K562 (cell line): ENCODE data around the gene PIGH. TPM values are rescaled to one million over a fixed set of nuclear protein-coding genes. Genes with fewer than 3 reads are reported as not detected.

Experiments used
- ADNP ChIP-seq: fragments of 200-800 bp; sonication (Bioruptor generic); IDR thresholded peaks from 2 replicates; pipeline ENCODE4 v1.6.1; 2016; ENCODE audit warnings: missing genetic modification characterization, missing compliant biosample characterization
- ARID1B ChIP-seq: fragments of 450-650 bp; IDR thresholded peaks from 2 replicates; pipeline ENCODE4 v1.6.1; 2016; ENCODE audit warnings: antibody characterized with exemption, mild to moderate bottlenecking, inconsistent platforms
- CCNT2 ChIP-seq: IDR thresholded peaks from 2 replicates; pipeline ENCODE4 v1.6.1; 2011; ENCODE audit warnings: borderline replicate concordance, low read depth, mild to moderate bottlenecking, moderate library complexity, mixed read lengths, low read length; ENCODE audit not compliant: insufficient read length; ENCODE audit errors: extremely low read depth
- CREM ChIP-seq: IDR thresholded peaks from 2 replicates; pipeline ENCODE4 v1.6.1; 2014; ENCODE audit warnings: antibody characterized with exemption, low read depth
- JUND ChIP-seq, 2 experiments: IDR thresholded peaks; 2 replicates in 1 of 2; 3 replicates in 1 of 2; pipeline ENCODE4 v1.6.1; 2011; ENCODE audit warnings: borderline replicate concordance in 2 of 2, low read depth in 2 of 2, low read length in 2 of 2, improper control_type of control experiment in 1 of 2, missing biosample characterization in 1 of 2, missing genetic modification characterization in 1 of 2, missing genetic modification reagents in 1 of 2
- MTA2 ChIP-seq: fragments of 450-650 bp; IDR thresholded peaks from 2 replicates; pipeline ENCODE4 v1.6.1; 2016; ENCODE audit warnings: low read depth
- RBM17 ChIP-seq: fragments of 200-400 bp; formaldehyde crosslinking; IDR thresholded peaks from 2 replicates; pipeline ENCODE4 v1.6.1; 2017; ENCODE audit warnings: low read depth, mild to moderate bottlenecking, low read length, borderline replicate concordance
- RBM34 ChIP-seq: fragments of 200-400 bp; formaldehyde crosslinking; IDR thresholded peaks from 2 replicates; pipeline ENCODE4 v1.6.1; 2018; ENCODE audit warnings: low read length, borderline replicate concordance; ENCODE audit not compliant: insufficient read depth
- SIRT6 ChIP-seq: IDR thresholded peaks from one replicate; pipeline ENCODE4 v1.6.1; 2012; ENCODE audit warnings: low read depth, mild to moderate bottlenecking, control low read depth, inconsistent platforms, low read length, moderate library complexity
- ZFP1 ChIP-seq: fragments of 450-650 bp; formaldehyde crosslinking; IDR thresholded peaks from 2 replicates; pipeline ENCODE4 v1.4.0; 2020; ENCODE audit warnings: mild to moderate bottlenecking, mixed read lengths
- ZNF253 ChIP-seq: fragments of 250-450 bp; sonication (Bioruptor Pico); conservative IDR thresholded peaks from 2 replicates; pipeline ENCODE4 v1.6.1; 2021; ENCODE audit warnings: mild to moderate bottlenecking
- ZNF3 ChIP-seq: fragments of 250-450 bp; sonication (Bioruptor Pico); IDR thresholded peaks from 2 replicates; pipeline ENCODE4 v1.5.0; 2021; ENCODE audit warnings: mild to moderate bottlenecking, moderate library complexity
- polyA plus RNA-seq, 8 experiments: library from polyadenylated mRNA; depleted of rRNA in 4 of 8; stranded (reverse) in 5 of 8; unstranded in 3 of 8; fragments of >200 nt; fragmentation: Nextera tagmentation in 2 of 8; fragmentation: Illumina TruSeq in 1 of 8; extraction: Ambion mirVana in 2 of 8; extraction: Trizol in 1 of 8; gene quantifications; 2 replicates each; pipeline versions ENCODE4 v1.2.1 to v1.2.3, GENCODE V29; 2011 to 2014; ENCODE audit warnings: inconsistent platforms in 1 of 8, missing spikeins in 1 of 8
- total RNA-seq, 7 experiments: library from RNA; depleted of rRNA in 6 of 7; stranded (reverse); fragments of >200 nt in 6 of 7; fragmentation: Illumina TruSeq in 2 of 7; extraction: Trizol in 2 of 7; gene quantifications; 2 replicates each; pipeline versions ENCODE4 v1.2.1 to v1.2.3, GENCODE V29; 2011 to 2021; ENCODE audit warnings: low replicate concordance in 1 of 7
- TF ChIP-seq, protein P1 (sequence below): fragments of 250-450 bp; sonication (Bioruptor Pico); IDR thresholded peaks from 2 replicates; pipeline ENCODE4 v1.8.0; 2022; ENCODE audit warnings: inconsistent platforms, mild to moderate bottlenecking, moderate library complexity, borderline replicate concordance
- TF ChIP-seq, protein P2 (sequence below): fragments of 200-800 bp; sonication (Bioruptor generic); IDR thresholded peaks from 2 replicates; pipeline ENCODE4 v1.6.1; 2017; ENCODE audit warnings: missing genetic modification characterization, missing compliant biosample characterization
- TF ChIP-seq, protein P3 (sequence below): fragments of 250-450 bp; sonication (Bioruptor Pico); IDR thresholded peaks from 2 replicates; pipeline ENCODE4 v1.4.0; 2020; ENCODE audit warnings: mild to moderate bottlenecking, moderate library complexity
- TF ChIP-seq, protein P4 (sequence below), 2 experiments: IDR thresholded peaks in 1 of 2; conservative IDR thresholded peaks in 1 of 2; 2 replicates each; pipeline ENCODE4 v1.6.1; 2016; ENCODE audit warnings: low read depth in 2 of 2, mild to moderate bottlenecking in 1 of 2, missing compliant biosample characterization in 1 of 2, missing genetic modification characterization in 1 of 2, moderate library complexity in 1 of 2

The PIGH gene
- total and polyA plus RNA-seq, 9 of the 15 experiments (the other 6 are each of a cell fraction or from before 2014, with no cell fraction given): 21.1 to 53.4 (median 24.7) TPM

DNA sequence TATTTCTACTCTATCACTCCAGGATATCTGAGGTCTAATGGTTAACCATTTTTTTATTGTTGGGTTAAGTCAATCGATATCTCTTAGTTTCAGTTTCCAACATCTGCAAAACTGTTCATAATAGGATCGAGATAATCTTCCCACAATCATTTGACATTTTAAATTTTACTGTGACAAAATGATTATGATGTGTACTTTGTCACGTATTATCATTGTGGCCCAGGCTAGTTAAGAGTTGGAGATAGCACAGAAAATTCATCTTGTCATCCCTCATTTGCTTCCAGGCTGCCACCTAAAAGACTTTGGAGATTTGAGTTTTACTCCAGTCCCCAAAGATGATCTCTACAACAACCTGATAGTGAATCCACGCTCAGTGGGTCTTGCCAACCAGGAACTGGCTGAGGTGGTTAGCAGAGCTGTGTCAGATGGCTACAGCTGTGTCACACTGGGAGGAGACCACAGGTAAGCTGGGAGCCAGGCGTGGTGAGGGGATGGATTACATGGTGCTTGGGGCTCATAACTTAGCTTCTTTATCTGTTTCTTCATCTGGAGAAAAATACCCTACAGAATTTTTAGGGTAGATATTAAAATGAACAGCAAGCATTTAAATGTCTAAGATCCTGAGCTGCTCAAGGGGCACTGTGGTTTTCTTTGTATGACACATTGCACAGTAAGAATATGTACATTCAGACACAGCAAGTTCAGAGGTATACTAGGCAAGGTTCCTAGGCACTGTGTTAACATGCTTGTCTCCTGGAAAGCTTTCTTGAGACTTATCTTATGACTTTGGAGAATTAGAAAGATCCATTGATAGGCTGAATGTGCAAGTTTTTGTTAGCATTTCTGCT lies 42.1 kb upstream of the PIGH start (continued):
- TF ChIP-seq ZFP1: no peak
- TF ChIP-seq, protein P1, sequence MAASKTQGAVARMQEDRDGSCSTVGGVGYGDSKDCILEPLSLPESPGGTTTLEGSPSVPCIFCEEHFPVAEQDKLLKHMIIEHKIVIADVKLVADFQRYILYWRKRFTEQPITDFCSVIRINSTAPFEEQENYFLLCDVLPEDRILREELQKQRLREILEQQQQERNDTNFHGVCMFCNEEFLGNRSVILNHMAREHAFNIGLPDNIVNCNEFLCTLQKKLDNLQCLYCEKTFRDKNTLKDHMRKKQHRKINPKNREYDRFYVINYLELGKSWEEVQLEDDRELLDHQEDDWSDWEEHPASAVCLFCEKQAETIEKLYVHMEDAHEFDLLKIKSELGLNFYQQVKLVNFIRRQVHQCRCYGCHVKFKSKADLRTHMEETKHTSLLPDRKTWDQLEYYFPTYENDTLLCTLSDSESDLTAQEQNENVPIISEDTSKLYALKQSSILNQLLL (CRISPR knock-in tag): no peak
- TF ChIP-seq CCNT2: peak; percentile 22
- TF ChIP-seq JUND (IDR thresholded peaks at IDR 0.05; ENCODE audit: borderline replicate concordance, low read depth, low read length): peak; percentile 39; the same call in 1 of the 2 replicates
- no peak; the same call in 2 of the 3 replicates for TF ChIP-seq JUND (tag; IDR thresholded peaks at IDR 0.05; ENCODE audit: borderline replicate concordance, low read depth, low read length)
- no peak for TF ChIP-seq RBM17
- TF ChIP-seq ARID1B: peak; percentile 85
- TF ChIP-seq, protein P2, sequence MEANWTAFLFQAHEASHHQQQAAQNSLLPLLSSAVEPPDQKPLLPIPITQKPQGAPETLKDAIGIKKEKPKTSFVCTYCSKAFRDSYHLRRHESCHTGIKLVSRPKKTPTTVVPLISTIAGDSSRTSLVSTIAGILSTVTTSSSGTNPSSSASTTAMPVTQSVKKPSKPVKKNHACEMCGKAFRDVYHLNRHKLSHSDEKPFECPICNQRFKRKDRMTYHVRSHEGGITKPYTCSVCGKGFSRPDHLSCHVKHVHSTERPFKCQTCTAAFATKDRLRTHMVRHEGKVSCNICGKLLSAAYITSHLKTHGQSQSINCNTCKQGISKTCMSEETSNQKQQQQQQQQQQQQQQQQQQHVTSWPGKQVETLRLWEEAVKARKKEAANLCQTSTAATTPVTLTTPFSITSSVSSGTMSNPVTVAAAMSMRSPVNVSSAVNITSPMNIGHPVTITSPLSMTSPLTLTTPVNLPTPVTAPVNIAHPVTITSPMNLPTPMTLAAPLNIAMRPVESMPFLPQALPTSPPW (CRISPR knock-in tag): peak; percentile 26; the same call in 1 of the 2 replicates
- TF ChIP-seq ADNP (tag): 0 out of 2 replicates have a peak, but pooled peaks have one; percentile 43
- TF ChIP-seq, protein P3, sequence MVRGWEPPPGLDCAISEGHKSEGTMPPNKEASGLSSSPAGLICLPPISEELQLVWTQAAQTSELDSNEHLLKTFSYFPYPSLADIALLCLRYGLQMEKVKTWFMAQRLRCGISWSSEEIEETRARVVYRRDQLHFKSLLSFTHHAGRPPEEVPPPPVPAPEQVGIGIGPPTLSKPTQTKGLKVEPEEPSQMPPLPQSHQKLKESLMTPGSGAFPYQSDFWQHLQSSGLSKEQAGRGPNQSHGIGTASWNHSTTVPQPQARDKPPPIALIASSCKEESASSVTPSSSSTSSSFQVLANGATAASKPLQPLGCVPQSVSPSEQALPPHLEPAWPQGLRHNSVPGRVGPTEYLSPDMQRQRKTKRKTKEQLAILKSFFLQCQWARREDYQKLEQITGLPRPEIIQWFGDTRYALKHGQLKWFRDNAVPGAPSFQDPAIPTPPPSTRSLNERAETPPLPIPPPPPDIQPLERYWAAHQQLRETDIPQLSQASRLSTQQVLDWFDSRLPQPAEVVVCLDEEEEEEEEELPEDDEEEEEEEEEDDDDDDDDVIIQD (CRISPR knock-in tag): no peak
- TF ChIP-seq ZNF253 (CRISPR knock-in tag): no peak
- TF ChIP-seq MTA2: peak; percentile 33; the same call in 1 of the 2 replicates
- no peak for TF ChIP-seq ZNF3 (CRISPR knock-in tag)
- TF ChIP-seq RBM34: no peak
- no peak for TF ChIP-seq SIRT6
- TF ChIP-seq, protein P4, sequence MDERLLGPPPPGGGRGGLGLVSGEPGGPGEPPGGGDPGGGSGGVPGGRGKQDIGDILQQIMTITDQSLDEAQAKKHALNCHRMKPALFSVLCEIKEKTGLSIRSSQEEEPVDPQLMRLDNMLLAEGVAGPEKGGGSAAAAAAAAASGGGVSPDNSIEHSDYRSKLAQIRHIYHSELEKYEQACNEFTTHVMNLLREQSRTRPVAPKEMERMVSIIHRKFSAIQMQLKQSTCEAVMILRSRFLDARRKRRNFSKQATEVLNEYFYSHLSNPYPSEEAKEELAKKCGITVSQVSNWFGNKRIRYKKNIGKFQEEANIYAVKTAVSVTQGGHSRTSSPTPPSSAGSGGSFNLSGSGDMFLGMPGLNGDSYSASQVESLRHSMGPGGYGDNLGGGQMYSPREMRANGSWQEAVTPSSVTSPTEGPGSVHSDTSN (CRISPR knock-in tag; IDR thresholded peaks at IDR 0.05; ENCODE audit: low read depth): no peak
- TF ChIP-seq, protein P4 (tag; conservative IDR thresholded peaks at IDR 0.05; ENCODE audit: low read depth): peak; percentile 59; the same call in 1 of the 2 replicates
- TF ChIP-seq CREM: peak; percentile 17; the same call in 1 of the 2 replicates
